ENCODE results near the gene STIM2. TPM values are rescaled to one million over a fixed set of nuclear protein-coding genes. Genes with fewer than 3 reads are reported as not detected.
A peak's percentile ranks its signal among the peaks of the same experiment; 100 is the strongest.

The STIM2 gene
- total RNA-seq, 3 donors from 2014 or later = 22.2 to 32.4 (median 23.5) TPM

GRCh38 chr4:26859762-26860156, 882 bp upstream of the STIM2 start:
- H3K9me3 ChIP-seq = no peaks in the 10 kb centered on the region
- H3K4me1 ChIP-seq (ENCODE audit: low read depth) = peaks cover 31% of the 10 kb centered on the region
- intact Hi-C loops (cut with DNase I, micrococcal nuclease) = loop anchor here in 1 of 2 donors (10.0 kb wide), 1 partner anchor 145 kb away; no protein-coding TSS in a partner anchor
- no peak overlapping the region for H3K4me3 ChIP-seq
- no peaks in the 10 kb centered on the region for H3K36me3 ChIP-seq (ENCODE audit: low read depth)
- no peak for TF ChIP-seq CTCF (IDR thresholded peaks at IDR 0.05)
- ATAC-seq (no peak), DNase-seq (peak in 1 of 3 donors; percentile 37)

GRCh38 chr4:26860922-26861433, 337 bp downstream of the STIM2 start:
- ATAC-seq (peak; percentile 16), DNase-seq (peak; percentile 52 to 79 (median 75))
- no peaks in the 10 kb centered on the region for H3K36me3 ChIP-seq (ENCODE audit: low read depth)
- intact Hi-C loops (cut with DNase I, micrococcal nuclease) = loop anchor here in 1 of 2 donors (10.0 kb wide), 1 partner anchor 144 kb away; no protein-coding TSS in a partner anchor
- peak overlapping the region; percentile 90 for H3K4me3 ChIP-seq
- peaks cover 31% of the 10 kb centered on the region for H3K4me1 ChIP-seq (ENCODE audit: low read depth)
- H3K9me3 ChIP-seq = no peaks in the 10 kb centered on the region
- TF ChIP-seq CTCF (IDR thresholded peaks at IDR 0.05) = no peak

- intact Hi-C loops (cut with DNase I, micrococcal nuclease) = loop anchor here in 1 of 2 donors (10.0 kb wide), 1 partner anchor 143 kb away; no protein-coding TSS in a partner anchor
- H3K4me3 ChIP-seq = peak overlapping the region; percentile 90
- no peaks in the 10 kb centered on the region for H3K9me3 ChIP-seq
- DNase-seq (peak; percentile 80 to 89 (median 84)), ATAC-seq (peak; percentile 50)
- H3K36me3 ChIP-seq (ENCODE audit: low read depth) = no peaks in the 10 kb centered on the region
- no peak for TF ChIP-seq CTCF (IDR thresholded peaks at IDR 0.05)
- peaks cover 31% of the 10 kb centered on the region for H3K4me1 ChIP-seq (ENCODE audit: low read depth)
Observed at GRCh38 chr4:26861434-26862186, 969 bp downstream of the STIM2 start.

GRCh38 chr4:26862381-26862915, 1.8 kb downstream of the STIM2 start:
- Histone ChIP-seq H3K4me1 (ENCODE audit: low read depth) (peaks cover 32% of the 10 kb centered on the region), H3K9me3 (no peaks in the 10 kb centered on the region), H3K4me3 (no peak overlapping the region), H3K36me3 (ENCODE audit: low read depth) (no peaks in the 10 kb centered on the region)
- DNase-seq (no peak), ATAC-seq (no peak)
- intact Hi-C loops (cut with DNase I, micrococcal nuclease) = loop anchor here in 1 of 2 donors (10.0 kb wide), 1 partner anchor 142 kb away; no protein-coding TSS in a partner anchor
- no peak for TF ChIP-seq CTCF (IDR thresholded peaks at IDR 0.05)

- Histone ChIP-seq H3K4me1 (ENCODE audit: low read depth) (peaks cover 30% of the 10 kb centered on the region), H3K4me3 (no peak overlapping the region), H3K36me3 (ENCODE audit: low read depth) (no peaks in the 10 kb centered on the region), H3K9me3 (no peaks in the 10 kb centered on the region)
- DNase-seq (no peak), ATAC-seq (no peak)
- no peak for TF ChIP-seq CTCF (IDR thresholded peaks at IDR 0.05)
- intact Hi-C loops (cut with DNase I, micrococcal nuclease) = loop anchor here in 1 of 2 donors (10.0 kb wide), 1 partner anchor 141 kb away; no protein-coding TSS in a partner anchor
Observed at GRCh38 chr4:26863512-26863911, 2.9 kb downstream of the STIM2 start.

Data from mucosa of descending colon (tissue), 3 donors.